Germinal center (tissue), 1 donor: ENCODE data around the gene MFSD6.
"Not testable (repeated sequence)": the region's sequence is repeated elsewhere in the genome, so short reads cannot be mapped to it uniquely, and the experiment has no call there.

Source experiments
- DNase-seq: peaks from one replicate; pipeline ENCODE4 v3.0.0; 2012; ENCODE audit warnings: mixed read lengths, low spot score

Gene MFSD6

DNA sequence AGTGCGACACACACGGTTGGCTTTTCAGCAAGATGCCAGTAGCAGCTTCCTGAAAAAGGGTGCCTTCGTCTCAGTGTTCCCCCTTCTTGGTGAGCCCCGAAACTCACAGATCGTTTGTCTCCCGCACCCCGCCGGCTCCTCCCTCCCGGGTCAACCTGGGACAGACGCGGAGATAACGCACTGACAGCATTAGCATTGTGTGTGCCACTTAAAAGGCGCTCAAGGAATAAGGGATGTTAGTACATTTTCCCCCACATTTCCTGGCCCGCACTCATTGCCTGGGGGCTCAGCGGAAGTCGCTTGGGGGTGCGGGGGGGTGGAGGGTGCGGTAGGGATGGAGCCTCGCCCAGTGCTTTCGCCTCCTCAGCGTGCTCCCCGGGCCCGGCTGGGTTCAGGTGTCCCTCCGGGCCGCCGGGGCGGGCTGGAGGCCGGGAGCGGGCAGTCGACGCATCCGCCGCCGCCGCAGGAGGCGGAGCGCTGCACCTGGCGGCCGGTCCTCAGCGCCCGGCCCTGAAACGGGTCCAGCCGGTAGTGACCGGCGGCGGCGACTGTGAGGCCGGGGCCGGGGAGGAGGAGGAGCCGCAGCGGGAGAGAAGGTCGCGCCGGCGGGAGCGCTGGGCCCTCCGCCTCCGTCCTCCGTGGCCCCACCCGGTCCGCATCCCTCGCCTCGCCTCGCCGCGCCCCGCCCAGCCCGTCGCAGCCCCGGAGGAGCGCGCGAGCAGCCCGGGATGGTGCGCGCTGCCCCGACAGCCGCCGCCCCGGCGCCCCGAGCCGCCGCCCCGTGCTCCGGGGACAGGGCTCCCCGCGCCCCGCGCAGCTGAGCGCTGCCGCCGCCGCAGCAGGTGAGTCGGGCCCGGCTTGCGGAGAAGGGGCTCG, at the start of gene MFSD6:
MFSD6 (plus strand) TSS at position 694 of the 876 bp plus-strand sequence. CDS start 27,675 bp downstream, outside the sequence.
- peak; percentile 69 for DNase-seq

DNA sequence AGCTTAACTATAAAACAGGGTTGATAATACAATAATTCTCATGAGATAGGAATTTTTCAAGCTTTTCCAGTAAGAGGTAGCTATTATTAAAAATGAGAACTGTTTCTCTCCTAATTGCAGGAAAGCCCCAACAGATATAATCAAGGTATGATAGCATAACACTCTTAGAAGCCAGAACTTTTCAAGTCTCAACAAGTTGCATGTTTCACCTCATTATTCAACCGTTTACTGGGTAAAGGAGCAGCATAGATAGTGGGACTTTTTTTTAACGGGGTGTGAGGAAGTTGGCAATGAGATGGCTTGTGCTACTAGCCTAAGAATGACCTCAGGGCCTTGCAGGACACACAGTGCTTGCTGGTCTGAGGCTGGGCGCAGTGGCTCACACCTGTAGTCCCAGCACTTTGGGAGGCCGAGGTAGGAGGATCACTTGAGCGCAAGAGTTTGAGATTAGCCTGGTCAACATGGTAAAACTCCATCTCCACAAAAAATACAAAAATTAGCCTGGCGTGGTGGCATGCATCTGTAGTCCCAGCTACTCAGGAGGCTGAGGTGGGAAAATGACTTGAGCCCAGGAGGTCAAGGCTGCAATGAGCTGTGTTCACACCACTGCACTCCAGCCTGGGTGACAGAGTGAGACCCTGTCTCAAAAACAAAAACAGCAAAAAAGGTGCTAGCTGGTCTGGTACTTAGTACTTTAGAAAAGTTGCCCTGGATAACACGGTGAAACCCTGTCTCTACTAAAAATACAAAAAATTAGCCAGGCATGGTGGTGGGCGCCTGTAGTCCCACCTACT, 49.3 kb upstream of the MFSD6 start:
- DNase-seq: not testable (repeated sequence)

DNA sequence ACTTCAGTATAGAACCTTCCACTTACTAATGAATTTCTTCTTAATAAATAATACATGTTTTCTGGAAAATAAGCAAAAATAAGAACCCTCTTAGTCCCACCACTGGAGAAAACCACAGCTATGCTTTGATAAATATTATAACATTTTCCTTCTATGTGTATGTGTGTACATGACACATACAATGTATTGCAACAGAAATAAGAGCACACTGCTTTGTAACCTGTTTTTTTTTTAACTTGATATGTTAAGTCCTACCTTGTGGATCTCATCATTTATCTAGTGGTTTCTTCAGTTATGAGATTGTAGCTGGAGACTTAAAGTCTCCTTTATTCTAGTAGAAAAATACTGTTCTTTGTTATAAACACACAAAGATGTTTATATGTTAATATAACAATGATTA, 47.6 kb upstream of the MFSD6 start:
- DNase-seq: no peak

DNA sequence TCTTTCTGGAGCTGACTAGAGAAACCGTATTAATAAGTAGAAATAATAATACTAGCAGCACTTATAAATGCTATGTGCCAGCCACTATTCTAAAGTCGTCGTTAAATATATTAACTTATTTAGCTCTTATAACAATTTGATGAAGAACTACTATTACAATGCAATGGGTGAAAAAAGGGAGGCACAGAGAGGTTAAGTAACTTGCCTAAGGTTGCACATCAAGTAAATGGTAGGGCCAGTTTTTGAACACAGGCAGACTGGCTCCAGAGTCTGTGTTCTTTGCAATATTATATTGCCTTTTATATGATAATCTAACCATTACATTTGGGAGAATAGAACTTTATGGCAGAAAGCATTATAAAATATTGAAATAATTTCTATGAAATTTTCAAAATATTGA, 47.2 kb upstream of the MFSD6 start:
- no peak for DNase-seq

DNA sequence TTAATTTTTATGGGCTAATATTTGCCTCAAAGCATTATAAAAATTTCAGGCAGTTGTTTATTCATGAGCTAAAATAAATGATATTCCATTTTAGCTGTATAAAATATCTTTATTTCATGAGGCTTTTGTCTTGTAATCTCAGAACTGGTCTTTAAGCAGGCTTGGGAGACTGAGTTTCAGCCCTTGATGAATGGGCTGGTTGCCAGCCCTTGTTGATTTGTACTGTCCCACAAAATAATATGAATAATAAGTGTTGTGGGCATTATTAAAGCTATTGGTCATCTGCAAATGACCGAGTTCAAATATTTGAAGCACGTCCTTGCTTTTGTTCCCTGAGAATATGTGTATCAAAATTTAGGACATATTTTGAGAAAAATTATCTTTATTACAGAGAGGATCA, 46.6 kb upstream of the MFSD6 start:
- no peak for DNase-seq

DNA sequence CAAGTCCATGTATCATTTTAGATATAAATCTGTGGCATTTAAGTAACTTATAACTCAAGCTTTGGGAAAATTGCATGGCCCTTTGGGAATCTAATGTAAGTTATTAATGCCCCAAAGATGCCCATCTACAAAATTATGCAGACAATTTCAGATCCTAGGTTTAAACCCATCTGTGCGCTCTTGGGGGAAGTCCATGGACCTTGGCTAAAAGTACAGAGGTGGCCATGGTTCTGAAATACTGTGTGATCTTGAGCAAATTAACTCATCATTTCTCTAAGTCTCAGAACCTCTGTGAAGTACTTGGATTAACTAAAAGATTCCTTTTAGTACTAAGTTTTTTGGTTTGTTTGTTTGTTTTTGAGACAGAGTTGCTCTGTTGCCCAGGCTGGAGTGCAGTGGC, 45.3 kb upstream of the MFSD6 start:
- DNase-seq: no peak

DNA sequence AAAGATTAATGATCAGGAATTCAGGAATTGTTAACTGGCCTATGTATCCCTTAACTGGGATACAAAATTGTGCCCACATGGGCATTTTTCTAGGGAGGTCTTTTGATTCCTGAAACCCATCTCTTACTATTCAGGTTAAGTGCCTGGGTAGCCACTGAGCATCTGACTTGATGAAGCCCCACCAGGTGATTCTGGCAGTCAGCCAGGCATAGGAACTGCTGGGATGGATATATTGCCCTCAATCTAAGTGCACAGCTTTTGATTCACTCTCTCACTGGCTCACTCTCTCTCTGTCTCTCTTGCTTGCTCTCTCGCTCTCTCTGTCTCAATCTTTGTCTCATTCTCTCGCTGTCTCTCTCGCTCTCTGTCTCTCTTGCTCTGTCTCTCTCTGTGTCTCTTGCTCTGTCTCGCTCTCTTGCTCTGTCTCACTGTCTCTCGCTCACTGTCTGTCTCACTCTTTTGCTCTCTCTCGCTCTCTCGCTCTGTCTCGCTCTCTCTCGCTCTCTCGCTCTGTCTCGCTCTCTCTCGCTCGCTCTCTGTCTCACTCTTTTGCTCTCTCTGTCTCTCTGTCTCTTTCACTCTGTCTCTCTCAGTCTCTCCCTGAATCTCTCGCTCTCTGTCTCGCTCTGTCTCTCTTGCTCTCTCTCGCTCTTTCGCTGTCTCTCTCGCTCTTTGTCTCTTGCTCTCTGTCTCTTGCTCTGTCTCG, 42.5 kb upstream of the MFSD6 start:
- no peak for DNase-seq

DNA sequence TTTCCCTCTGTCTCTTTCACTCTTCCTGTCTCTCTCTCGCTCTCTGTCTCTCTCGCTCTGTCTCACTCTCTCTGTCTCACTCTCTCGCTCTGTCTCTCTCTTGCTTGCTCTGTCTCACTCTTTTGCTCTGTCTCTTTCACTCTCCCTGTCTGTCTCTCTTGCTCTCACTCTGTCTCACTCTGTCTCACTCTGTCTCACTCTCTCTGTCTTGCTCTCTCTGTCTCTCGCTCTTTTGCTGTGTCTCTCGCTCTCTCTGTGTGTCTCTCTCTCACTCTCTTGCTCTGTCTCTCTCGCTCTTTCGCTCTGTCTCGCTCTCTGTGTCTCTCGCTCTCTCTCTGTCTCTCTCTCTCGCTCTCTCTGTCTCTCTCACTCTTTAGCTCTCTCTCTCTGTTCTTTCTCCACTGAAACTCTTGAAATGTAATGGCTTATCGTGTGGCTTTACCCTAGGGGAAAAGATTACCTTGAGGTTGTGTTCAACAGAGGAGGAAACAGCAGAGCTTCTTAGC, 41.9 kb upstream of the MFSD6 start:
- DNase-seq: no peak

DNA sequence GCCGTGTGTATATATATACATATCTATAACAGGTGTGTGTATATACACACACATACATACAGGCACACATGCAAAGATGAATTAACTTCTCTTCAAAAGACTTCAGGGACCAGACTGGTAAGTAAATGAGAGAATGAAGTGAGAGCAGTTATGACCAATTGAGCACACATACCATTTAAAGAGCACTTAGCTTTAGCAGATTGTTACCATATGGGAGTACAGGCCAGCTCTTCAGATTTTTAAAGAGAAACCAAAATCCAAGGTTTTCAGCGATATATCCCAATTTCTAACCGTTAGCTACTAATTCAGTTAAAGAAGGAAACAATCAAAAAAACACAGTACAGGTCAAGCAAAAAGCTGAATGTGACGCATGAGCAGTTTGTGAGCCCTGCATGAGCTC, 41.1 kb upstream of the MFSD6 start:
- DNase-seq: no peak

DNA sequence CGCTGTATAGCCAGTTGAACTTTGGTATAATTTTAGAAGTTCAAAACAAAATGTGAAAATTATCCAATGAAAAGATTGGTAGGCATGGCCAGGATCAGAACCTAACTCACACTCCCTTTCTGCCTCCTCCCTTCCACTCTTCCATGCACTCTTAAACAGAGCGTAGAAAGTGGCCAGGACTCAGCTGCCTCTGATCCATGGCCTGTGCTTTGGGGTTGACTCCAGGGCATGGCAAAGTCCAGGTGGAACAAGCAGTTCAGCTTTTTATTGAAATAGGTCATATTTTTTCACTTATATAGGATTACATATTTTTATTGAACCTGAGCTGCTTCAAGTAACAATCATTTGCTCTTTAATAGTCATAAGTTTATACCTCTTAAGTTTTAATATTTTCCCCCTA, 38.5 kb upstream of the MFSD6 start:
- DNase-seq: no peak

DNA sequence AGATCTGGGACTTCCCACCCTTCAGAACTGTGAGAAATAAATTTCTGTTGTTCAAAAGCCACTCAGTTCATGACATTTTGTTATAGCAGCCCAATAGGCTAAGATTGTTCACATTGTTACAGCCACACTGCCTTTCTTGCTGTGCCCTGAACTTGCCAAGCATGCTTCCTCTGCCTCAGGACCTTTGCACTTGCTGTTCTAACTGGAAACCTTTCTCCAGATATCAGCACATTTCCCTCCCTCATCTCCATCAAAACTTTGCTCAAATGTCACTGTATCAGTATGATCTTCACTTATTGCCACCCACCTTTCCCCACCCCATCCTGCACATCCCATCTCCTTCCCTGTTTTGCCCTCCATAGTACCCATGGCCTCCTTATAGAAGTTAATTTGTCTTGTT, 32.1 kb upstream of the MFSD6 start:
- no peak for DNase-seq

DNA sequence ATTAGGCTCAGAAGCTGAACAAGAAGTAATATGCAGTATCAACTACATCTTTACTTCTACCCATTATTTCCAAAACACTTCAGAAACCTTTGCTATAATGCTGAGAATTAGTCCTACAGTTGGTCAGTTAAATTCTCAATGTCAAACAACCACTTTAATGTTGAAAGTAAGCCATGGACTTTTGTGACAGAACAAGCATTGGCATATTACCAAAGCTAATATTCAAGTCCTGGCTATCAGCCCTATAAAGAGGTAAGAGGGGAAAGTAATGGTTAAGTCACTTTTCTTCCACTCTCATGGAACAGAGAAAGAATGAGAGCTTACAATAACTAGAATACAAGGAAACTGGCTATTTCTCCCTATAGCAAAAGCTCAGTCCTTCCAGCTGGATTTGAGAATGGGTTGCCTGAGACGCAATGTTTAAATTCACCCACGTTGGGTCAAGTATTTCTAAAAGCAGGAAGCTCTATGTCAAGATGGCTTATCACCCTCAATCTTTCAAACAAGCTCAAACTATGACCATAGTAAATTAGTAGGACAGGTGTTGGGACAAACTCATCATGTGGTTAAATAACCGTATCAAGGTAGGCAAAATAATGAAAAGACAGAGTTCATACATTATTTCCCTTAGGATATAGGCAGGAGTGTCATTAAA, 31.4 kb upstream of the MFSD6 start:
- no peak for DNase-seq

DNA sequence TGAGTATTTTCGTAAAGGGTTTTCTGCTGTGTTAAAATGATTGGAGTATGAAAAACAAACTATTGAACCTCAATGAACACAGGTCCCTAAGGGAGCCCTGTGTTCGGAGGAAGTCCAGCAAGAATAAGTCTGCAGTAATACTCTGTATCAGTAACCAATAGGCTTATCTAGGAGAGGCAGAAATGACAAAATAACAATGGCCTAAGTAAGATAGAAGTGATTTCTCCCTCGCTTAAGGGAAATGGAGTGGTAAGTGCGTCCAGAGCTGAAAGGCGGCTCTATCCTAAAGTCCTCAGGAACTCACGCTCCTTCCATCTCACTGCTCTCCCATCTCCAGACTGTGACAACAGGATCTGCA, 29.3 kb upstream of the MFSD6 start:
- no peak for DNase-seq

DNA sequence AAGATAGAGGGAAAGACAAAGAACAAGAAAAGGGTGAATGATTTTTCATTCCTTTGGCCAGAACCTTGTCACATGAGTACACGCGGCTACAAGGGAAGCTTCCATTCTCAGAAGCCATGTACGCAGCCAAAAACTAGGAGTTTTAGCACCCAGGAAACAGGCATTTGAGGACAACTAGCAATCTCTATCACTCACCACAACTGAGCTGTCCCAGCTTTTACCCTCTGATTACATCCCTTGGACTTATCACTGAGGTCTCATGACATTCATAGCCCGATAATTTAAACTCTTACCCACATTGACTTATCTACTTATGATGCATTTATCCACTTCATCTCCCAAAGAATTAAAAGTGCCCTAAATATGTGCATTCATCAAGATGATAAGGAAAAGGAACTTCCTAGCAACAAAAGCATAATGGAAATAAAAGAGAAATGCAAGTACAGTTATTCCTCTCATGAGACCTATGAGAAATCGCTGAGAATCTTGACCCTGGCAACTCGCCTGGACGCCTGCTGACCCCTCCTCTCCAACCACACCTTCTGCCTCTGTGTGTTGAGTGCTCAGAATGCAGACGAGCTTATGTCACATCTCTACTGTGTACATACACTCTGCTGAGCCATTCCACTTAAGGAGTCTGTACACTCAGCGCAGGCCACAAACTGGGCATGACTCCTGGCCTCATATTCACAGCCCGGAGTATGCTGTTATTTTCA, 28.7 kb upstream of the MFSD6 start:
- DNase-seq: no peak

DNA sequence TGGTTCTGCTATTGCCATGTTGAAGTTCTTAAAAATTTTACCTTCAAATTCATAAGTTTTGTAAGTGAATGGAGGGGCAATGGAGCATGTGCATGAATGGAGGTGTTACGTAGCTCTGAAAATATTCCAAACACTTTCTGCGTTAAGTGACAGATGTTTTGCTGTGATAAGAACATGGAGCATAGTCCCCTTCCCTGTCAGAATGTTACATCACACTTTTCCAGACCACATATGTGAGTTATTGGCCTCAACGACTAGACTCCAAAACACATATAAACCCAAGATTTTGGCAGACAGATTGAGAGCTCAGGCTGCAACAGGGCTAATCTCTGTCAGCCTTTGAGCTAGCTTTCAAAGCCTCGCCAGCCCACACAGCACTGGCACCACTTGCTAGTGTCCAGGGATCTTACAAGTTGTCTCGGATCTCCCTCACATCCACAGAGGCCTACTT, 27.2 kb upstream of the MFSD6 start:
- DNase-seq: no peak

DNA sequence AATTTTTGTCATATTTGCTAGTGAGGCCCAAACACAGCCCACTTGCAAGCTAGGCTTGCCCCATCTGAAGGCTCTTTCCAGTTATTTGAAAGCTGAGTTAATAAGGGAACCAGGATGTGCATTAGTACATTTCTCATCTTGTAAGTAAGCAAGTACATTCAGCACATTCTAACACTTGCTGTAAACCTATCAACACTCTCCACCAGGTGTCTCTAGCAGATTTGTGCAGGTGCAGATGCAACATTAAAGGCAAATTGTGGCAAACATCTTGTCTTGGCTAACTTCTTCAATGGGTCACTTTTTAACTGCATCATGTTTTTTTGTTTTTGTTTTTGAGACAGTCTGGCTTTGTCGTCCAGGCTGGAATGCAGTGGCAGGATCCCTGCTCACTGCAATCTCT, 25.3 kb upstream of the MFSD6 start:
- DNase-seq: peak; percentile 59

DNA sequence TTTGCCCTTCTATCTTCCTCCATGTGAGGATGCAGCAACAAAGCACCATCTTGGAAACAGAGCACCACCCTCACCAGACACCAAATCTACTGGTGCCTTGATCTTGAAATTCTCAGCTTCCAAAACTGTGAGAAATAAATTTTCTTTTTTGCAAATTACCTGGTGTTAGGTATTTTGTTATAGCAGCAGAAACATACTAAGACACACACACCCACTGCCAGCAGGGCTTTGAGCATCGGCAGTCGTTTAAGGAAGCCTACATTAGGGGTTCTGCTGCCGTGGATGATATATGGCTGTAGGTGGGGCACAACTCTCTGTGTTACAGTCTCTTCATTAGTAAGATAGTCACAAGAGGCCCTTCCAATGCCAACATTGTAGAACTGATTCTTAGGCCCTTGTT, 20.7 kb upstream of the MFSD6 start:
- DNase-seq: no peak

DNA sequence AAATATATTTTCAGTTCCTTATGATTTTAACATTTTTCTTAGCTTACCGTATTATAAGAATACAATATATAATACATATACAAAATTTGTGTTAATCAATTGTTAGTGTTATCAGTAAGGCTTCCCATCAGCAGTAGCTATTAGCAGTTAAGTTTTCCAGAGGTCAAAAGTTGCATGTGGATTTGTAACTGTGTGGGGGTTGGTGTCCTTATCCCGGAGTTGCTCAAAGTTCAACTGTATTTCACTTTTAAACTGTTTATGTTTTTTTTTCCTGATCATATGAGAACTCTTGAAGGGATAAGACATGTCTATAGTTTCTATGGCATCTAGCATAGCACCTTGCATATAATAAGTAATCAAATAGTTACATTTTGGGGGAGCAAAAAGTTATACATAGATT, 11.9 kb upstream of the MFSD6 start:
- DNase-seq: no peak

DNA sequence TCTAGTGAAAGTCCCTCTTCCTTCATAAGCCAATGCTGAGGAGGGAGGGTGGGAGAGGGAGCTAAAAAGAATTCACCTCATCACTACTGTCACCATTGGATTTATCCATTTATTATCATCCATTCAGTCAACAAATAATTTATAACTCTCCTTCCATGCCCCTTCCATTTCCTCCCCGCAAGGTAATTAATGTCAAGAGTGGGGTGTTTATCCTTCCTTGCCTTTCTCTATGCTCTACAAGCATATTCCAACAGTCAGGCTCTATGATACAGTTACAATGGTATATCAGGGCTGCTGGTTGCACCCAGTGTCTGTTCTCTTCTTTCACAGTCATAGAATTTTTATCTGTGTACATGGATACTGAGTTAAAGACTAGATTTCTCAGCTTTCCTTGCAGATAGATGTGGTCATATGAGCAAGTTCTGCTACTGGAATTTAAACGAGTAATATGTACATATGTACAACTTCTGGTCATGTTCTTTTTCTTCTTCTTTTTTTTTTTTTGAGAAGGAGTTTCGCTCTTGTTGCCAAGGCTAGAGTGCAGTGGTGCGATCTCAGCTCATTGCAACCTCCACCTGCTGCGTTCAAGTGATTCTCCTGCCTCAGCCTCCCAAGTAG, 5.1 kb upstream of the MFSD6 start:
- DNase-seq: no peak

DNA sequence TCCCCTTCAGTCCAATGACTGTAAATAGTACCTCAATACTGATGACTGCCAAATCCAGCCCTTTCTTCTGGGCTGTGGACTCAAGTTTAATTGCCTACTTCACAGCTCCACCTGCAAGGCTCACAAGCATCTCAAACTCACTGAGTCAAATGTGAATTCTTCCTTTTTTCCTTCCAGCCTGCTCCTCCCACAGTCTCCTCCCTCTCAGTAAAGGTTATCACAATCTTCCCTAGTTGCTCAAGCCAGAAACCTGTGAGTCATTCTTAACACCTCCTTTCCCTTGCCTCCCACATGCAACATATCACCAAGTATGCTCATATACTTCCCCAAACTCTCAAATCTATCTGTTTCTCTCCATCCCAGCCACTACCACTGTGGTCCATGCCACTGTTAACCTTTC, 3.7 kb upstream of the MFSD6 start:
- no peak for DNase-seq

DNA sequence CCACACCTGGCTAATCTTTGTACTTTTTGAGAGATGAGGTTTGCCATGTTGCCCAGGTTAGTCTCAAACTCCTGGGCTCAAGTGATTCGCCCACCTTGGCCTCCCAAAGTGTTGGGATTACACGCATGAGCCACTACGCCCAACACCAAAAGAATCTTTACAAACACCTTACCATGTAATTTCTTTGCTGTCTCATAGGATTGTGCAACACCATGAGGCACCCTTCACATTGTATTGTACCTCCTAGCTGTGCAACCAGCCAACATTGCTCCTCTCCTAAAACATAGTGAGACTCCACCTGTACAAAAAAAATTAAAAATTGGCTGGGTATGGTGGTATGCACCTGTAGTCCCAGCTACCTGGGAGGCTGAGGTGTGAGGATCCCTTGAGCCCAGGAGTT, 3.1 kb upstream of the MFSD6 start:
- no peak for DNase-seq
